Astrocyte of the cerebellum (primary cell): Measurements from ENCODE around the gene TMEM215.

Source experiments
- DNase-seq: peaks from one replicate; pipeline ENCODE4 v3.0.0-alpha.2; 2011; ENCODE audit warnings: low read depth
- H3K4me3 ChIP-seq: 2 replicates; pipeline ENCODE4 v1.5.1; 2011; ENCODE audit warnings: mild to moderate bottlenecking, low read depth, low read length, moderate library complexity
- CTCF ChIP-seq: IDR thresholded peaks from 2 replicates; pipeline ENCODE4 v1.5.1; 2012; ENCODE audit warnings: low read length, low read depth, moderate library complexity, mild to moderate bottlenecking; ENCODE audit errors: missing control alignments
- in situ Hi-C: cut with HindIII; loops from 2 replicates; pipeline ENCODE4 v1.10.0; 2017; ENCODE audit warnings: low sequenced_read_pairs

Gene TMEM215

DNA sequence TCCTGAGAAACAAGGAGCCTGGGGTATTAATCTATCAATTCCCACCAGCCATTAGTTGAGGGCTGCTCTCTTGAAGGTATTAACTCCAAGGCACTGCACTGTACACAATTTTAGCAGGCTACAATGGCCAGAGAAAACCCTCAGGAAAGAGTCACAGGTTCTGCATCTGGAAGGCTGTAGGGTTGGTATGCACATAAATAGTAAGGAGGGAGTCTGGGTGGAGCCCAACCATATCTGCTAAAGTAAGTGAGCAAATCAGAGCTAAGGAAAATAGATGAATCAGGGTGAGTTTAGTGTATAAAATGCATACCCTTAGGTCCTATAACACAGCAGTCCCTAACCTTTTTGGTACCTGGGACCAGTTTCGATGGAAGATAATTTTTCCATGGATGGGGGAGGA lies 18.2 kb downstream of the TMEM215 start:
- in situ Hi-C loops, result no loop called here
- TF ChIP-seq CTCF, result no peak
- DNase-seq, result no peak
- no peak overlapping the region for H3K4me3 ChIP-seq

GRCh38 chr9:32807217-32807616 lies 23.9 kb downstream of the TMEM215 start:
- H3K4me3 ChIP-seq, result no peak overlapping the region
- in situ Hi-C loops, result no loop called here
- DNase-seq, result no peak
- no peak for TF ChIP-seq CTCF

- in situ Hi-C loops, result no loop called here
- TF ChIP-seq CTCF, result no peak
- DNase-seq, result no peak
- H3K4me3 ChIP-seq, result no peak overlapping the region
These were observed 27.9 kb downstream of the TMEM215 start for GRCh38 chr9:32811246-32811645.

GRCh38 chr9:32820322-32820721 lies 37.0 kb downstream of the TMEM215 start:
- no peak for DNase-seq
- no peak for TF ChIP-seq CTCF
- in situ Hi-C loops, result no loop called here
- H3K4me3 ChIP-seq, result no peak overlapping the region

- DNase-seq, result no peak
- H3K4me3 ChIP-seq, result no peak overlapping the region
- in situ Hi-C loops, result no loop called here
- TF ChIP-seq CTCF, result no peak
These were observed 39.8 kb downstream of the TMEM215 start for GRCh38 chr9:32823101-32823500.

DNA sequence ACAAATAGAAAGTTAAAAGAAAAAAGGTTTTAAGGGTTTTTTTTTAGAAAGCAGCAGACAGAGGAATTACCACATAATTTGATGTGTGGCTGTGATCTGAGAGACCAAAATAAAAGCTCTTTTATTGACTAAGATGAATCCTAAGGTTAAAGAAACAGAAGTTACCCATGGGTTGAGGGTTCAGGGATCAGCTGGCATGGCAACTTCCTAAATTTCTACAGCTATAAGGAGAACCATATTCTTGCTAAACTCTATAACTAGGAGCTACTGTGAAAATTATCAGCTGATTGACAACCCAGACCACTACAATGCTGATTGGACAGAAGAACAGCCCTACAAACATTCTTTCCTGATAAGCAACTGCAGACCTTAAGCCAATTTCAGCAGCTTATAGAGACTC lies 40.2 kb downstream of the TMEM215 start:
- TF ChIP-seq CTCF, result no peak
- H3K4me3 ChIP-seq, result no peak overlapping the region
- no peak for DNase-seq
- in situ Hi-C loops, result no loop called here

DNA sequence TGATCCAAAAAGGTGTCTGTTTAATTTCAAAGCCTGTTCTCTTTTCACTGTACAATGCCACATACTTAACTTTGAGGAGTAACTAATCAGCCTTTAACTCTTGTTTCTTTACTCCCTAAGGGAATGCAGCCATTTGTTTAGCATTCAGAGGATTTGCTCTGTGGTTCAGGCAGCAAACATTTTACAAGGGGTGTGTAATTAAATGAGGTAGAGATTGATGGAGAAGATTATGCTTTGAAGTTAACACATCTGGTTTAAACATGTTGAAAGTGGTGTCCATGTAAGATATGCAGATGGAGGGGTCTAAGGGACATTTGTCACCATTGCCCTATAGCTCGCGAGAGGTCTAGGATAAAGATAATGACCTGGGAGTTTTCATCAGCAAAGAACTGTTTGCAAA lies 41.9 kb downstream of the TMEM215 start:
- no peak for TF ChIP-seq CTCF
- no peak for DNase-seq
- no peak overlapping the region for H3K4me3 ChIP-seq
- in situ Hi-C loops, result no loop called here
